OCI-LY7 (cell line): ENCODE results near the gene TM9SF4. TPM values are rescaled to one million over a fixed set of nuclear protein-coding genes. Genes with fewer than 3 reads are reported as not detected.

Experiments used
- Bru-seq: library from RNA; stranded (reverse); fragments of 400-500 nt; gene quantifications from one replicate; lab custom pipeline; 2021; lab: Mats Ljungman, UMichigan
- BruChase-seq, 2 experiments: library from RNA; stranded (reverse); fragments of 400-500 nt; gene quantifications; one replicate each; lab custom pipeline; 2021; lab: Mats Ljungman, UMichigan
- BruUV-seq: library from RNA; stranded (reverse); fragments of 400-500 nt; replicated peaks from 2 replicates; lab custom pipeline; 2021; lab: Mats Ljungman, UMichigan
- CTCF ChIA-PET: fragments of 300-600 bp; sonication (Branson Sonifier 250); formaldehyde crosslinking; loops from one replicate; lab custom pipeline; 2022; ENCODE audit warnings: antibody characterized with exemption; ENCODE audit not compliant: unreplicated experiment; lab: Charles Lee
- POLR2A ChIA-PET: fragments of 300-600 bp; sonication (Branson Sonifier 250); formaldehyde crosslinking; loops from one replicate; lab custom pipeline; 2022; ENCODE audit warnings: antibody characterized with exemption; lab: Charles Lee
- DNase-seq: peaks from one replicate; pipeline ENCODE4 v3.0.0-alpha.2; 2015; ENCODE audit warnings: low spot score
- H2AFZ ChIP-seq: fragments of 200-600 bp; sonication (generic), shearing (Covaris generic); 2 replicates; pipeline ENCODE4 v1.6.1; 2014; ENCODE audit warnings: mild to moderate bottlenecking, antibody characterized with exemption, low read length, moderate library complexity
- H3K27ac ChIP-seq: fragments of 200-600 bp; sonication (generic); 2 replicates; pipeline ENCODE4 v1.5.1; 2014; ENCODE audit warnings: mixed run types, low read depth, mild to moderate bottlenecking, moderate library complexity, low read length, inconsistent platforms; ENCODE audit not compliant: poor library complexity, severe bottlenecking
- H3K36me3 ChIP-seq: fragments of 200-600 bp; sonication (generic); 2 replicates; pipeline ENCODE4 v1.6.1; 2014; ENCODE audit warnings: mild to moderate bottlenecking, antibody characterized with exemption, low read length, moderate library complexity, mixed read lengths; ENCODE audit not compliant: insufficient read depth
- H3K4me1 ChIP-seq: fragments of 200-600 bp; sonication (generic); 2 replicates; pipeline ENCODE4 v1.5.1; 2014; ENCODE audit warnings: mild to moderate bottlenecking, low read length; ENCODE audit not compliant: insufficient read depth, poor library complexity, severe bottlenecking
- H3K4me2 ChIP-seq: fragments of 200-600 bp; sonication (generic); 2 replicates; pipeline ENCODE4 v1.6.1; 2014; ENCODE audit warnings: mild to moderate bottlenecking, low read length
- H3K4me3 ChIP-seq: fragments of 200-600 bp; sonication (generic); 2 replicates; pipeline ENCODE4 v1.5.1; 2014; ENCODE audit warnings: mild to moderate bottlenecking, low read depth, low read length; ENCODE audit not compliant: poor library complexity, severe bottlenecking
- H3K79me2 ChIP-seq: fragments of 200-600 bp; sonication (generic); 2 replicates; pipeline ENCODE4 v1.6.1; 2016; ENCODE audit warnings: low read depth, mild to moderate bottlenecking, low read length, moderate library complexity, mixed read lengths; ENCODE audit not compliant: insufficient read depth
- H3K9me2 ChIP-seq: fragments of 200-600 bp; sonication (generic); 2 replicates; pipeline ENCODE4 v1.6.1; 2016; ENCODE audit warnings: mild to moderate bottlenecking, low read length, mixed read lengths; ENCODE audit not compliant: insufficient read depth
- H3K9me3 ChIP-seq: fragments of 200-600 bp; sonication (generic); 2 replicates; pipeline ENCODE4 v1.6.1; 2014; ENCODE audit warnings: mild to moderate bottlenecking, mixed run types, low read length, mixed read lengths
- H4K20me1 ChIP-seq: fragments of 200-600 bp; sonication (generic); 2 replicates; pipeline ENCODE4 v1.6.1; 2014; ENCODE audit warnings: mild to moderate bottlenecking, antibody characterized with exemption, low read length, moderate library complexity, mixed read lengths; ENCODE audit not compliant: insufficient read depth
- EZH2phosphoT487 ChIP-seq: fragments of 200-600 bp; sonication (generic); IDR thresholded peaks from 2 replicates; pipeline ENCODE4 v1.6.1; 2018; ENCODE audit warnings: low read depth, borderline replicate concordance, mild to moderate bottlenecking, mixed run types, antibody characterized with exemption, low read length, moderate library complexity, mixed read lengths
- intact Hi-C: fragments of 100-400 bp; cut with micrococcal nuclease; formaldehyde crosslinking; loops from one replicate; pipeline ENCODE4 v1.10.0; 2022; ENCODE audit not compliant: unreplicated experiment
- long read RNA-seq: library from polyadenylated mRNA; stranded (forward); transcript quantifications from one replicate; pipeline ENCODE4 v2.0.0, GENCODE V29; 2022
- total RNA-seq, 2 experiments: library from RNA; depleted of rRNA in 1 of 2; stranded (reverse); fragments of >200 nt in 1 of 2; shearing (Covaris generic) in 1 of 2; gene quantifications; 2 replicates each; pipeline ENCODE4 v1.2.3, GENCODE V29; 2014 to 2022
- TF ChIP-seq, protein P1 (sequence below): fragments of 200-600 bp; sonication (generic); conservative IDR thresholded peaks from 2 replicates; pipeline ENCODE4 v1.5.1; 2014; ENCODE audit warnings: mild to moderate bottlenecking, antibody characterized with exemption, low read length, moderate library complexity, mixed read lengths

Gene TM9SF4, protein sequence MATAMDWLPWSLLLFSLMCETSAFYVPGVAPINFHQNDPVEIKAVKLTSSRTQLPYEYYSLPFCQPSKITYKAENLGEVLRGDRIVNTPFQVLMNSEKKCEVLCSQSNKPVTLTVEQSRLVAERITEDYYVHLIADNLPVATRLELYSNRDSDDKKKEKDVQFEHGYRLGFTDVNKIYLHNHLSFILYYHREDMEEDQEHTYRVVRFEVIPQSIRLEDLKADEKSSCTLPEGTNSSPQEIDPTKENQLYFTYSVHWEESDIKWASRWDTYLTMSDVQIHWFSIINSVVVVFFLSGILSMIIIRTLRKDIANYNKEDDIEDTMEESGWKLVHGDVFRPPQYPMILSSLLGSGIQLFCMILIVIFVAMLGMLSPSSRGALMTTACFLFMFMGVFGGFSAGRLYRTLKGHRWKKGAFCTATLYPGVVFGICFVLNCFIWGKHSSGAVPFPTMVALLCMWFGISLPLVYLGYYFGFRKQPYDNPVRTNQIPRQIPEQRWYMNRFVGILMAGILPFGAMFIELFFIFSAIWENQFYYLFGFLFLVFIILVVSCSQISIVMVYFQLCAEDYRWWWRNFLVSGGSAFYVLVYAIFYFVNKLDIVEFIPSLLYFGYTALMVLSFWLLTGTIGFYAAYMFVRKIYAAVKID
- total RNA-seq (2014; rRNA removed; shearing (Covaris generic)) (16.6 and 20.8 TPM in 2 replicates), total RNA-seq (2022) (38.9 and 40.7 TPM in 2 replicates), Bru-seq, nascent RNA (percentile 79 among the genes with signal in this experiment), BruChase-seq, experiment 1, labeled RNA remaining after a 6-hour chase (percentile 87 among the genes with signal in this experiment), BruChase-seq, experiment 2, labeled RNA remaining after a 2-hour chase (percentile 83 among the genes with signal in this experiment)
- long read RNA-seq, transcript TM9SF4-202 (18 exons, 3,978 nt) = major isoform, 17 of 35 reads
- long read RNA-seq, partial matches to known transcripts = 3 of 35 reads
- long read RNA-seq, other reads (novel, unspliced or antisense) = 14 of 35 reads

DNA sequence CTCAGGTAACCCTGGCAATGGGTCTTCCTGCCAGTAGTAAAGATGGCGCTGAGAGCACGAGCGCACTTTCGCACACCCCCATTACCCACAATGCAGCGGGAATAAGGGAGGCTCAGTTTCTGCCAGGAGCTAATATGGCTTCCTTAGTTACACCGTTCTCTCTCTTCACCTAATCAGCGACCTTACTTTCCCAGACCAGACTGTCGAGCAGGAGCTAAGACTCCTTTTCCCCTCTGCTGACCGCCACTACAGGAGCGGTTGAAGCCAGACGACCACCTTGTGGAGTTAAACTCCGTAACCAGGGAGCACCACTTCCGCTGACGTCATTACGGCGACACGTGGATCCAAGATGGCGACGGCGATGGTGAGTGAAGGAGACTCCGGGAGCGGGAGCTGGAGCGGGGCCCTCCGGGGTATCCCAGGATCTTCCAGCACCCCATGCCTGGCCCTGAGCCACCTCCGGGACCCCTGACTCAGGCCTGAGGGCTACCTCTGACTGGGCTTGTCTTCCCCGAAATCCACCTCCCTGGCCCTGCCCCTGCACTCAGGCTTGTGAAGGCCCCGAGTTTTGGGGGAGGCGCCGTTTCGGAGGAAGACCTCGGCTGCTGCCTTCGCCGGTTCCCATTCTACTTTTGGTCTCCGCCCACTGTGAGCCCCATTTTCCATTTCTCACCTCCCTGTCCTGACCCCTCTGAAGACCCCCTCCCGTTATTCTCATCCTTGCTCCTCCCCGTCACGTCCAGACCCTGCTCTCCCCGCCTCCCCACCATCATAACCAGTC lies at the start of gene TM9SF4:
Gene TM9SF4, plus strand, starts transcription at position 323 of the 781 bp plus-strand sequence. Its CDS starts 27 bp downstream, at position 350.
- CTCF ChIA-PET = interaction anchor here (0.6 to 1.0 kb wide), 3 partner anchors 18 to 92 kb away, joined by 3 to 4 read pairs (median 3); no protein-coding TSS in a partner anchor

DNA sequence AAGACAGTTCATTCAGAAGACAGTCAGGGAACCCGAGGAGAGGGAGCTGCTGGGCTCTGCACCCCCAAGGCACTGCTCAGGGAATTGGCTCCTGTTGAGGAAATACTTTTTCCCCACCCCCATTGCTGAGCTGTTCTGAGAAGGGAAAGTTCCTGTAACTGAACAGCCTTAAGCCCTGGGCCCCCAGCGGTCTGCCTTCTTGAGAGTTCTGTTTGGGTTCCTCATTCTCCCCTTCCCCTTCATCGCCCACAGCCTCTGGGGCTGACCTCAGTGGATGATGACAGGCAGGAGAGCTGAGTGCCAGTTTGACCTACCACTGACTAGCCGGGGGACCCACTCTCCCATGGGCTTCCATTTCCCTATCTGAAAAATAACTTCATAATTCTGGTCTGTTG lies 46.7 kb upstream of the TM9SF4 start:
- intact Hi-C loops = no loop called here
- Histone ChIP-seq H3K4me3 (no peak overlapping the region), H3K9me2 (no peaks in the 10 kb centered on the region), H2AFZ (no peak overlapping the region), H3K36me3 (no peaks in the 10 kb centered on the region), H3K4me2 (no peak overlapping the region), H3K79me2 (no peaks in the 10 kb centered on the region), H3K4me1 (no peaks in the 10 kb centered on the region), H3K27ac (no peak overlapping the region), H4K20me1 (no peaks in the 10 kb centered on the region), H3K9me3 (no peaks in the 10 kb centered on the region)
- POLR2A ChIA-PET = interaction anchor here (0.9 kb wide), 1 partner anchor 9 kb away, joined by 4 read pairs; no protein-coding TSS in a partner anchor
- CTCF ChIA-PET = no interaction called here
- TF ChIP-seq EZH2phosphoT487 = no peak
- TF ChIP-seq, protein P1, sequence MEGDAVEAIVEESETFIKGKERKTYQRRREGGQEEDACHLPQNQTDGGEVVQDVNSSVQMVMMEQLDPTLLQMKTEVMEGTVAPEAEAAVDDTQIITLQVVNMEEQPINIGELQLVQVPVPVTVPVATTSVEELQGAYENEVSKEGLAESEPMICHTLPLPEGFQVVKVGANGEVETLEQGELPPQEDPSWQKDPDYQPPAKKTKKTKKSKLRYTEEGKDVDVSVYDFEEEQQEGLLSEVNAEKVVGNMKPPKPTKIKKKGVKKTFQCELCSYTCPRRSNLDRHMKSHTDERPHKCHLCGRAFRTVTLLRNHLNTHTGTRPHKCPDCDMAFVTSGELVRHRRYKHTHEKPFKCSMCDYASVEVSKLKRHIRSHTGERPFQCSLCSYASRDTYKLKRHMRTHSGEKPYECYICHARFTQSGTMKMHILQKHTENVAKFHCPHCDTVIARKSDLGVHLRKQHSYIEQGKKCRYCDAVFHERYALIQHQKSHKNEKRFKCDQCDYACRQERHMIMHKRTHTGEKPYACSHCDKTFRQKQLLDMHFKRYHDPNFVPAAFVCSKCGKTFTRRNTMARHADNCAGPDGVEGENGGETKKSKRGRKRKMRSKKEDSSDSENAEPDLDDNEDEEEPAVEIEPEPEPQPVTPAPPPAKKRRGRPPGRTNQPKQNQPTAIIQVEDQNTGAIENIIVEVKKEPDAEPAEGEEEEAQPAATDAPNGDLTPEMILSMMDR = no peak
- no TSS peak for BruUV-seq
- DNase-seq = no peak

More for the DNA sequence above, at the start of gene TM9SF4:
- POLR2A ChIA-PET = interaction anchor here (0.6 to 1.3 kb wide), 4 partner anchors 19 to 479 kb away, joined by 3 to 4 read pairs (median 4); no protein-coding TSS in a partner anchor
- peak; percentile 98 for DNase-seq
- Histone ChIP-seq H3K4me3 (peak within 1 kb of the TSS; percentile 82), H2AFZ (peak within 1 kb of the TSS; percentile 77), H3K4me2 (peak within 1 kb of the TSS; percentile 93), H3K9me3 (no peaks in the 10 kb centered on the region), H3K79me2 (peaks cover 47% of the 10 kb centered on the region), H3K36me3 (peaks cover 17% of the 10 kb centered on the region), H3K4me1 (peaks cover 13% of the 10 kb centered on the region), H3K27ac (peak within 1 kb of the TSS; percentile 71), H3K9me2 (no peaks in the 10 kb centered on the region; the same call in 1 of the 2 replicates), H4K20me1 (peaks cover 6% of the 10 kb centered on the region; the same call in 1 of the 2 replicates)
- intact Hi-C loops = loop anchor here (5.0 kb wide), 1 partner anchor 157 kb away; the partner anchor contains the start of gene PDRG1
- no TSS peak for BruUV-seq
- TF ChIP-seq, protein P1 = no peak
- no peak for TF ChIP-seq EZH2phosphoT487
